H9 (cell line): Measurements from ENCODE around the gene CCNB1IP1. TPM values are rescaled to one million over a fixed set of nuclear protein-coding genes. Genes with fewer than 3 reads are reported as not detected.

Source experiments
- DNase-seq: peaks from one replicate; pipeline ENCODE4 v3.0.0-alpha.2; 2017
- H2AFZ ChIP-seq: one replicate; pipeline ENCODE4 v1.6.1; 2013; ENCODE audit warnings: mild to moderate bottlenecking, low read length, control low read depth, moderate library complexity
- H2AK5ac ChIP-seq: 2 replicates; pipeline ENCODE4 v1.6.1; 2013; ENCODE audit warnings: low read length, control low read depth, mixed read lengths; ENCODE audit not compliant: insufficient read length
- H2BK120ac ChIP-seq: one replicate; pipeline ENCODE4 v1.6.1; 2013; ENCODE audit warnings: low read depth, mild to moderate bottlenecking, low read length, control low read depth, inconsistent platforms; ENCODE audit not compliant: poor library complexity, severe bottlenecking
- H2BK12ac ChIP-seq: 2 replicates; pipeline ENCODE4 v1.6.1; 2013; ENCODE audit warnings: low read length, control low read depth, mixed read lengths, low read depth; ENCODE audit not compliant: insufficient read length
- H2BK15ac ChIP-seq: 2 replicates; pipeline ENCODE4 v1.6.1; 2013; ENCODE audit warnings: low read depth, low read length, control low read depth
- H2BK20ac ChIP-seq: one replicate; pipeline ENCODE4 v1.6.1; 2013; ENCODE audit warnings: low read depth, mild to moderate bottlenecking, low read length, control low read depth, inconsistent platforms; ENCODE audit not compliant: poor library complexity, severe bottlenecking
- H2BK5ac ChIP-seq: 2 replicates; pipeline ENCODE4 v1.6.1; 2013; ENCODE audit warnings: low read length, control low read depth, mixed read lengths; ENCODE audit not compliant: insufficient read length
- H3K14ac ChIP-seq: 2 replicates; pipeline ENCODE4 v1.6.1; 2013; ENCODE audit warnings: low read length, control low read depth; ENCODE audit not compliant: insufficient read depth
- H3K18ac ChIP-seq: 2 replicates; pipeline ENCODE4 v1.6.1; 2013; ENCODE audit warnings: low read depth, mild to moderate bottlenecking, mixed read lengths, low read length, control low read depth; ENCODE audit not compliant: insufficient read length
- H3K23ac ChIP-seq: 2 replicates; pipeline ENCODE4 v1.6.1; 2013; ENCODE audit warnings: low read length, control low read depth, mixed read lengths, low read depth; ENCODE audit not compliant: insufficient read length
- H3K23me2 ChIP-seq: 2 replicates; pipeline ENCODE4 v1.6.1; 2013; ENCODE audit warnings: low read depth, mild to moderate bottlenecking, mixed read lengths, low read length, control low read depth; ENCODE audit not compliant: insufficient read length, poor library complexity, severe bottlenecking
- H3K27ac ChIP-seq: 2 replicates; pipeline ENCODE4 v1.5.1; 2013; ENCODE audit warnings: low read length, control low read depth, mixed read lengths, low read depth; ENCODE audit not compliant: insufficient read length
- H3K27me3 ChIP-seq: 2 replicates; pipeline ENCODE4 v1.6.1; 2013; ENCODE audit warnings: low read length, control low read depth, inconsistent platforms; ENCODE audit not compliant: insufficient read depth
- H3K4ac ChIP-seq: 2 replicates; pipeline ENCODE4 v1.6.1; 2013; ENCODE audit warnings: low read depth, mild to moderate bottlenecking, control low read depth, inconsistent platforms, low read length, moderate library complexity
- H3K4me1 ChIP-seq: 2 replicates; pipeline ENCODE4 v1.6.1; 2013; ENCODE audit warnings: low read length, control low read depth, inconsistent platforms; ENCODE audit not compliant: insufficient read depth
- H3K4me2 ChIP-seq: 2 replicates; pipeline ENCODE4 v1.6.1; 2013; ENCODE audit warnings: low read length, control low read depth, mixed read lengths; ENCODE audit not compliant: insufficient read length, insufficient read depth
- H3K56ac ChIP-seq: 2 replicates; pipeline ENCODE4 v1.6.1; 2013; ENCODE audit warnings: low read depth, mild to moderate bottlenecking, mixed read lengths, low read length, control low read depth; ENCODE audit not compliant: insufficient read length
- H3K79me1 ChIP-seq: 2 replicates; pipeline ENCODE4 v1.6.1; 2013; ENCODE audit warnings: low read depth, mild to moderate bottlenecking, moderate library complexity, low read length, control low read depth, inconsistent platforms; ENCODE audit not compliant: insufficient read depth, poor library complexity, severe bottlenecking
- H3K79me2 ChIP-seq: 2 replicates; pipeline ENCODE4 v1.6.1; 2013; ENCODE audit warnings: low read length, control low read depth, inconsistent platforms; ENCODE audit not compliant: insufficient read depth
- H3K9ac ChIP-seq: 2 replicates; pipeline ENCODE4 v1.6.1; 2013; ENCODE audit warnings: low read length, control low read depth, mixed read lengths; ENCODE audit not compliant: insufficient read length; ENCODE audit errors: extremely low read depth
- H3K9me3 ChIP-seq: one replicate; pipeline ENCODE4 v1.6.1; 2013; ENCODE audit warnings: low read depth, low read length, inconsistent platforms; ENCODE audit not compliant: control insufficient read depth
- H3T11ph ChIP-seq: one replicate; pipeline ENCODE4 v1.6.1; 2013; ENCODE audit warnings: mild to moderate bottlenecking, low read length, control low read depth, inconsistent platforms
- H4K20me1 ChIP-seq: one replicate; pipeline ENCODE4 v1.6.1; 2013; ENCODE audit not compliant: control insufficient read depth, insufficient read length, insufficient read depth
- H4K5ac ChIP-seq: 2 replicates; pipeline ENCODE4 v1.6.1; 2013; ENCODE audit warnings: low read depth, mild to moderate bottlenecking, mixed read lengths, low read length, control low read depth; ENCODE audit not compliant: insufficient read length
- H4K8ac ChIP-seq: replicated peaks from 2 replicates; pipeline ENCODE4 v1.6.1; 2013; ENCODE audit warnings: low read length, control low read depth, mixed read lengths, low read depth; ENCODE audit not compliant: insufficient read length
- H4K91ac ChIP-seq: 2 replicates; pipeline ENCODE4 v1.6.1; 2013; ENCODE audit warnings: low read depth, mild to moderate bottlenecking, moderate library complexity, mixed read lengths, low read length, control low read depth; ENCODE audit not compliant: insufficient read length
- H3K27ac Mint-ChIP-seq, 3 experiments: 2 replicates in 2 of 3; 3 replicates in 1 of 3; pipeline ENCODE4 v1.8.0; 2020 to 2021; ENCODE audit warnings: mixed read lengths in 3 of 3, mild to moderate bottlenecking in 1 of 3, moderate library complexity in 1 of 3
- H3K27me3 Mint-ChIP-seq: 2 replicates; pipeline ENCODE4 v1.8.0; 2021; ENCODE audit warnings: low read depth, mild to moderate bottlenecking, moderate library complexity, mixed read lengths
- H3K36me3 Mint-ChIP-seq, 3 experiments: 2 replicates in 2 of 3; 3 replicates in 1 of 3; pipeline ENCODE4 v1.8.0; 2020 to 2021; ENCODE audit warnings: low read depth in 3 of 3, mixed read lengths in 3 of 3; ENCODE audit not compliant: insufficient read depth in 1 of 3
- H3K4me1 Mint-ChIP-seq, 2 experiments: 2 replicates each; pipeline ENCODE4 v1.8.0; 2020; ENCODE audit warnings: mixed read lengths in 2 of 2
- H3K4me3 Mint-ChIP-seq, 2 experiments: 2 replicates in 1 of 2; 3 replicates in 1 of 2; pipeline ENCODE4 v1.8.0; 2020 to 2021; ENCODE audit warnings: mild to moderate bottlenecking in 2 of 2, mixed read lengths in 2 of 2, moderate library complexity in 1 of 2
- H3K9me3 Mint-ChIP-seq, 2 experiments: 2 replicates in 1 of 2; 3 replicates in 1 of 2; pipeline ENCODE4 v1.8.0; 2020; ENCODE audit warnings: mild to moderate bottlenecking in 2 of 2, mixed read lengths in 2 of 2, moderate library complexity in 1 of 2
- WGBS: extraction: QIAGEN DNeasy Blood & Tissue Kit; methylation state at CpG from one replicate; pipeline ENCODE4 v1.1.7; 2013; ENCODE audit warnings: missing lambda C conversion rate, low lambda C conversion rate, mixed read lengths; ENCODE audit not compliant: insufficient read length; ENCODE audit errors: extremely low coverage; 5-methylcytosine and 5-hydroxymethylcytosine counted together
- total RNA-seq: library from RNA; stranded (reverse); gene quantifications from 2 replicates; pipeline ENCODE4 v1.2.1, GENCODE V29; 2021
- TF ChIP-seq, protein P1 (sequence below): fragments of 200-600 bp; sonication (generic); conservative IDR thresholded peaks from 3 replicates; pipeline ENCODE4 v1.8.0; 2021; ENCODE audit warnings: antibody characterized with exemption, mild to moderate bottlenecking

Gene CCNB1IP1
- total RNA-seq, 1 experiment from 2014 or later = 165 TPM

DNA sequence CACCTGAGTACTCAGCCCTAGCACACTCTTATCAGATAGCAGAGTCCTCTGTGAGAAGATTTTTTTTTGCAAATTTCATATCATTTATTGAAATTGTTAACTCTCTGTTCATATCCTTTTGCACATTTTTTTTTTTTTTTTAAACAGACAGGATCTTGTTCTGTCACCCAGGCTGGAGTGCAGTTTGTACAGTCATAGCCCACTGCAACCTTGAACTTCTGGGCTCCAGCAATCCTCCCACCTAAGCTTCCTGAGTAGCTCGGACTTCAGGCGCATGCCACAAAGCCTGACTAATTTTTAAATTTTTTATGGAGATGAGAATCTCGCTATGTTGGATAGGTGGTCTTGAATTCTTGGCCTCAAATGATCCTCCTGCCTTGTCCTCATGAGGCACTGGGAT, 14.7 kb upstream of the CCNB1IP1 start:
- no peak overlapping the region for H2BK15ac ChIP-seq
- TF ChIP-seq, protein P1, sequence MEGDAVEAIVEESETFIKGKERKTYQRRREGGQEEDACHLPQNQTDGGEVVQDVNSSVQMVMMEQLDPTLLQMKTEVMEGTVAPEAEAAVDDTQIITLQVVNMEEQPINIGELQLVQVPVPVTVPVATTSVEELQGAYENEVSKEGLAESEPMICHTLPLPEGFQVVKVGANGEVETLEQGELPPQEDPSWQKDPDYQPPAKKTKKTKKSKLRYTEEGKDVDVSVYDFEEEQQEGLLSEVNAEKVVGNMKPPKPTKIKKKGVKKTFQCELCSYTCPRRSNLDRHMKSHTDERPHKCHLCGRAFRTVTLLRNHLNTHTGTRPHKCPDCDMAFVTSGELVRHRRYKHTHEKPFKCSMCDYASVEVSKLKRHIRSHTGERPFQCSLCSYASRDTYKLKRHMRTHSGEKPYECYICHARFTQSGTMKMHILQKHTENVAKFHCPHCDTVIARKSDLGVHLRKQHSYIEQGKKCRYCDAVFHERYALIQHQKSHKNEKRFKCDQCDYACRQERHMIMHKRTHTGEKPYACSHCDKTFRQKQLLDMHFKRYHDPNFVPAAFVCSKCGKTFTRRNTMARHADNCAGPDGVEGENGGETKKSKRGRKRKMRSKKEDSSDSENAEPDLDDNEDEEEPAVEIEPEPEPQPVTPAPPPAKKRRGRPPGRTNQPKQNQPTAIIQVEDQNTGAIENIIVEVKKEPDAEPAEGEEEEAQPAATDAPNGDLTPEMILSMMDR = no peak
- no peak overlapping the region for H3K27ac ChIP-seq
- H3K4me1 ChIP-seq = no peaks in the 10 kb centered on the region
- no peak overlapping the region for H2BK5ac ChIP-seq
- no peak for DNase-seq
- H3K79me2 ChIP-seq = no peaks in the 10 kb centered on the region
- no peak overlapping the region for H3K4ac ChIP-seq
- H2AK5ac ChIP-seq = no peak overlapping the region
- Mint-ChIP-seq H3K9me3 (no peaks in the 10 kb centered on the region), H3K4me3 (no peak overlapping the region), H3K36me3 (peaks cover 46 to 70% (median 68%) of the 10 kb centered on the region in 3 experiments), H3K27me3 (peaks cover 2% of the 10 kb centered on the region; the same call in 1 of the 2 replicates), H3K27ac (no peak overlapping the region), H3K4me1 (peaks cover 4 to 5% of the 10 kb centered on the region in 2 experiments; a peak in 3 of 4 replicates)
- H3K23me2 ChIP-seq = no peaks in the 10 kb centered on the region
- no peak overlapping the region for H4K8ac ChIP-seq
- H3T11ph ChIP-seq = no peak overlapping the region
- no peak overlapping the region for H4K5ac ChIP-seq
- no peak overlapping the region for H2BK12ac ChIP-seq
- no peaks in the 10 kb centered on the region for H3K9me3 ChIP-seq
- no peak overlapping the region for H3K56ac ChIP-seq
- H3K23ac ChIP-seq = no peak overlapping the region
- no peak overlapping the region for H2BK20ac ChIP-seq
- H3K4me2 ChIP-seq = no peak overlapping the region
- H4K91ac ChIP-seq = no peak overlapping the region
- no peak overlapping the region for H2BK120ac ChIP-seq
- H3K27me3 ChIP-seq = no peaks in the 10 kb centered on the region
- H3K79me1 ChIP-seq = no peaks in the 10 kb centered on the region
- no peaks in the 10 kb centered on the region for H4K20me1 ChIP-seq
- H2AFZ ChIP-seq = no peak overlapping the region
- no peak overlapping the region for H3K18ac ChIP-seq
- WGBS = no CpG with 5 or more reads among the region's 3 CpGs
- H3K14ac ChIP-seq = no peak overlapping the region
- H3K9ac ChIP-seq = no peak overlapping the region
